ENCODE measurements around the gene EIF4G3.
"Not testable (repeated sequence)": the region's sequence is repeated elsewhere in the genome, so short reads cannot be mapped to it uniquely, and the experiment has no call there.

Gene EIF4G3

DNA sequence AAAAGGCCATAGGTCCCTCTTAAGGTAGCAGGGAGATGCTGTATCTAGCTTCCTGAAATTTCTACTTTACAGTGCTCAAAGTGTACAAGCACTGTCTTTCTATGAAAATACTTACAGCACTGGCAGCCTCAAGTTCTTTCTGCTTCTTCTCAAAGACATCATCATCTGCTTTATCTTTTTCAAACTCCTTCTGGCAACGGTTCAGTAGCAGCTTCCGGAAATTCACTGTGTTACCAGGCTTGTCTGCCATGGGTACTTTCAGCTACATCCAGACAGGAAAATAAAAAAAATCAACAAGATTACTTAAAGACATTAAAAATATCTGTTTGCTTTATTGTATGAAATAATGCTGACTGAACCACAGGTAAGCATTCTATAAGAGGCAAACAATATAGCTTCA lies 311.7 kb downstream of the EIF4G3 start:
- no peaks in the 10 kb centered on the region for H3K27me3 ChIP-seq (ENCODE audit: insufficient read depth, low read depth)
- H3K4me2 ChIP-seq: no peak overlapping the region
- no peak overlapping the region for H3K9ac ChIP-seq
- H3K4me3 ChIP-seq (IDR thresholded peaks at IDR 0.05; ENCODE audit: insufficient read depth, low read depth, low read length): no peak overlapping the region
- H3K79me2 ChIP-seq (ENCODE audit: insufficient read depth, low read depth): no peaks in the 10 kb centered on the region
- no peak overlapping the region for H2AFZ ChIP-seq (ENCODE audit: low read depth)
- no peaks in the 10 kb centered on the region; the same call in 1 of the 2 replicates for H3K36me3 ChIP-seq (ENCODE audit: insufficient read depth)
- TF ChIP-seq, protein P1, sequence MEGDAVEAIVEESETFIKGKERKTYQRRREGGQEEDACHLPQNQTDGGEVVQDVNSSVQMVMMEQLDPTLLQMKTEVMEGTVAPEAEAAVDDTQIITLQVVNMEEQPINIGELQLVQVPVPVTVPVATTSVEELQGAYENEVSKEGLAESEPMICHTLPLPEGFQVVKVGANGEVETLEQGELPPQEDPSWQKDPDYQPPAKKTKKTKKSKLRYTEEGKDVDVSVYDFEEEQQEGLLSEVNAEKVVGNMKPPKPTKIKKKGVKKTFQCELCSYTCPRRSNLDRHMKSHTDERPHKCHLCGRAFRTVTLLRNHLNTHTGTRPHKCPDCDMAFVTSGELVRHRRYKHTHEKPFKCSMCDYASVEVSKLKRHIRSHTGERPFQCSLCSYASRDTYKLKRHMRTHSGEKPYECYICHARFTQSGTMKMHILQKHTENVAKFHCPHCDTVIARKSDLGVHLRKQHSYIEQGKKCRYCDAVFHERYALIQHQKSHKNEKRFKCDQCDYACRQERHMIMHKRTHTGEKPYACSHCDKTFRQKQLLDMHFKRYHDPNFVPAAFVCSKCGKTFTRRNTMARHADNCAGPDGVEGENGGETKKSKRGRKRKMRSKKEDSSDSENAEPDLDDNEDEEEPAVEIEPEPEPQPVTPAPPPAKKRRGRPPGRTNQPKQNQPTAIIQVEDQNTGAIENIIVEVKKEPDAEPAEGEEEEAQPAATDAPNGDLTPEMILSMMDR (conservative IDR thresholded peaks at IDR 0.05; ENCODE audit: low read depth, low read length): no peak
- H3K4me1 ChIP-seq (ENCODE audit: low read depth, poor library complexity, severe bottlenecking): peaks cover 16% of the 10 kb centered on the region
- no peaks in the 10 kb centered on the region for H4K20me1 ChIP-seq (ENCODE audit: insufficient read depth)
- no peak overlapping the region for H3K27ac ChIP-seq

DNA sequence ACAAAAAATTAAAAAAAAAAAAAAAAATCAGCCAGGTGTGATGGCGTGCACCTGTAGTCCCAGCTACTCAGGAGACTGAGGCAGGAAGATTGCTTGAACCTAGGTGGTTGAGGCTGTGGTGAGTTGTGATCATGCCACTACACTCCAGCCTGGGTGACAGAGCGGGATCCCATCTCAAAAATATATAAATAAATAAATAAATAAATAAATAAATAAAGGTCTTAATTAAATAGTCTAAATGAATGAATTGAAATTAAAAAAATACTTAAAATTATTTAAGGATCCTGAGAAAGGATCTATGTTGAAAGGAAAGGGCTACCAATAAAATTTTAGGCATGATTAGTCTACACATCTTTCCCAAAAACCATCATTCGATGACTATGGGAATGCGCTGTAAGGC lies 322.2 kb downstream of the EIF4G3 start:
- H3K36me3 ChIP-seq (ENCODE audit: insufficient read depth): no peaks in the 10 kb centered on the region
- TF ChIP-seq, protein P1 (conservative IDR thresholded peaks at IDR 0.05; ENCODE audit: low read depth, low read length): no peak

DNA sequence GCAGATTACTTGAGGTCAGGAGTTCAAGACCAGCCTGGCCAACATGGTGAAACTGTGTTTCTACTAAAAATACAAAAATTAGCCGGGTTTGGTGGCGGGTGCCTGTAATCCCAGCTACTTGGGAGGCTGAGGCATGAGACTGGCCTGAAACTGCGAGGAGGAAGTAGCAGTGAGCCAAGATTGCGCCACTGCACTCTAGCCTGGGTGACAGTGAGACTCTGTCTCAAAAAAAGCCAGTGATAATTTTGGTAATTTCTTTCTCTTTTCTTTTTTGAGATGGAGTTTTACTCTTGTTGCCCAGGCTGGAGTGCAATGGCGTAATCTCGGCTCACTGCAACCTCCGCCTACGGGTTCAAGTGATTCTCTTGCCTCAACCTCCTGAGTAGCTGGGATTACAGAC lies 324.9 kb downstream of the EIF4G3 start:
- H3K4me1 ChIP-seq (ENCODE audit: low read depth, poor library complexity, severe bottlenecking); H3K9ac ChIP-seq; H3K36me3 ChIP-seq (ENCODE audit: insufficient read depth); H2AFZ ChIP-seq (ENCODE audit: low read depth); H3K27ac ChIP-seq; H3K27me3 ChIP-seq (ENCODE audit: insufficient read depth, low read depth); H4K20me1 ChIP-seq (ENCODE audit: insufficient read depth); H3K79me2 ChIP-seq (ENCODE audit: insufficient read depth, low read depth); H3K4me2 ChIP-seq; H3K4me3 ChIP-seq (IDR thresholded peaks at IDR 0.05; ENCODE audit: insufficient read depth, low read depth, low read length): not testable (repeated sequence)

More for the DNA sequence above, 322.2 kb downstream of the EIF4G3 start:
- Histone ChIP-seq H3K4me3 (IDR thresholded peaks at IDR 0.05; ENCODE audit: insufficient read depth, low read depth, low read length) (no peak overlapping the region), H2AFZ (ENCODE audit: low read depth) (no peak overlapping the region), H3K4me1 (ENCODE audit: low read depth, poor library complexity, severe bottlenecking) (no peaks in the 10 kb centered on the region), H3K27me3 (ENCODE audit: insufficient read depth, low read depth) (no peaks in the 10 kb centered on the region), H3K79me2 (ENCODE audit: insufficient read depth, low read depth) (no peaks in the 10 kb centered on the region), H3K4me2 (no peak overlapping the region), H3K27ac (no peak overlapping the region), H3K9ac (no peak overlapping the region), H4K20me1 (ENCODE audit: insufficient read depth) (no peaks in the 10 kb centered on the region)

DNA sequence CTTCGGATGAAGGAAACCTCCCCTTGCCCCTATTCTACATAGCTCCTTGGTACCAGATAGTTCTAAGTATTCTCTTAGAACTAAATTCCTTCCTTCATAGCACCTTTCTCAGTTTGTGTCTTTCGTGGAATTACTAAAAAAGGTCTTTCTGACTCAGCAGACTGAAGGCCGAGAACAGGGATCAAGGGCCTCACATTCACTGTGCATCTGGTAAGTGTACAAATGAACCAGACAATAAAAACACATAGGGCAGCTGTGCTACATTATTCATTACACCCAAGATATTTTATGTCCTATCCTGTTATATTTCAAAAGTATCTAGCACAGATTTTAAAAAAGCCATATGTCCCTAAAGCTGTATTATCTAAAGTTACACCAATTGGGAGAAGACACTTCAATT lies 326.7 kb downstream of the EIF4G3 start:
- Histone ChIP-seq H3K9ac (no peak overlapping the region), H3K27ac (no peak overlapping the region), H4K20me1 (ENCODE audit: insufficient read depth) (no peaks in the 10 kb centered on the region), H2AFZ (ENCODE audit: low read depth) (no peak overlapping the region), H3K27me3 (ENCODE audit: insufficient read depth, low read depth) (no peaks in the 10 kb centered on the region), H3K4me2 (no peak overlapping the region), H3K36me3 (ENCODE audit: insufficient read depth) (no peaks in the 10 kb centered on the region), H3K4me1 (ENCODE audit: low read depth, poor library complexity, severe bottlenecking) (no peaks in the 10 kb centered on the region), H3K4me3 (IDR thresholded peaks at IDR 0.05; ENCODE audit: insufficient read depth, low read depth, low read length) (no peak overlapping the region), H3K79me2 (ENCODE audit: insufficient read depth, low read depth) (no peaks in the 10 kb centered on the region)
- TF ChIP-seq, protein P1 (conservative IDR thresholded peaks at IDR 0.05; ENCODE audit: low read depth, low read length): no peak

DNA sequence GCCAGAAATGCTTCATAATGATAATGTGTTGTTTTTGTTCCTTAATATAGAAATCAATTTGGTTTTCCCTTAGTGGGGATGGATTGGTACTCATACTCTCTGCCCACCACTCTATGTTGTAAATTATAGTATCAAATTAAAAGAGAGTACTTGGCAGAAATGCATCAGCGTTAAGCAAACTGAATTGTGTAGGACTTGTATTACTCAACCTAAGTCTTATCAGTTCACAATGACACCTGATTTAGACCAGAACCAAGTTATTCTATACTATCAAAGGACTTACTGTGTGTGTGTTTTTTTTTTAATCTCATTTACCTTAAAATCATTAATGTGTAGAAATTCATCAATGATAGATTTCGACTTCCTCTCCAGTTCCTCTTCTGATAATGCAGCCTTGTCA lies 327.6 kb downstream of the EIF4G3 start:
- TF ChIP-seq, protein P1 (conservative IDR thresholded peaks at IDR 0.05; ENCODE audit: low read depth, low read length): no peak
- Histone ChIP-seq H4K20me1 (ENCODE audit: insufficient read depth) (no peaks in the 10 kb centered on the region), H3K27me3 (ENCODE audit: insufficient read depth, low read depth) (no peaks in the 10 kb centered on the region), H3K36me3 (ENCODE audit: insufficient read depth) (no peaks in the 10 kb centered on the region), H3K4me1 (ENCODE audit: low read depth, poor library complexity, severe bottlenecking) (no peaks in the 10 kb centered on the region), H3K9ac (no peak overlapping the region), H2AFZ (ENCODE audit: low read depth) (no peak overlapping the region), H3K4me3 (IDR thresholded peaks at IDR 0.05; ENCODE audit: insufficient read depth, low read depth, low read length) (no peak overlapping the region), H3K79me2 (ENCODE audit: insufficient read depth, low read depth) (no peaks in the 10 kb centered on the region), H3K4me2 (no peak overlapping the region), H3K27ac (no peak overlapping the region)
